ENCODE results near the gene FAM174A. TPM values are rescaled to one million over a fixed set of nuclear protein-coding genes. Genes with fewer than 3 reads are reported as not detected.

FAM174A gene
- 27.3 and 43.6 TPM in 2 replicates for total RNA-seq

DNA sequence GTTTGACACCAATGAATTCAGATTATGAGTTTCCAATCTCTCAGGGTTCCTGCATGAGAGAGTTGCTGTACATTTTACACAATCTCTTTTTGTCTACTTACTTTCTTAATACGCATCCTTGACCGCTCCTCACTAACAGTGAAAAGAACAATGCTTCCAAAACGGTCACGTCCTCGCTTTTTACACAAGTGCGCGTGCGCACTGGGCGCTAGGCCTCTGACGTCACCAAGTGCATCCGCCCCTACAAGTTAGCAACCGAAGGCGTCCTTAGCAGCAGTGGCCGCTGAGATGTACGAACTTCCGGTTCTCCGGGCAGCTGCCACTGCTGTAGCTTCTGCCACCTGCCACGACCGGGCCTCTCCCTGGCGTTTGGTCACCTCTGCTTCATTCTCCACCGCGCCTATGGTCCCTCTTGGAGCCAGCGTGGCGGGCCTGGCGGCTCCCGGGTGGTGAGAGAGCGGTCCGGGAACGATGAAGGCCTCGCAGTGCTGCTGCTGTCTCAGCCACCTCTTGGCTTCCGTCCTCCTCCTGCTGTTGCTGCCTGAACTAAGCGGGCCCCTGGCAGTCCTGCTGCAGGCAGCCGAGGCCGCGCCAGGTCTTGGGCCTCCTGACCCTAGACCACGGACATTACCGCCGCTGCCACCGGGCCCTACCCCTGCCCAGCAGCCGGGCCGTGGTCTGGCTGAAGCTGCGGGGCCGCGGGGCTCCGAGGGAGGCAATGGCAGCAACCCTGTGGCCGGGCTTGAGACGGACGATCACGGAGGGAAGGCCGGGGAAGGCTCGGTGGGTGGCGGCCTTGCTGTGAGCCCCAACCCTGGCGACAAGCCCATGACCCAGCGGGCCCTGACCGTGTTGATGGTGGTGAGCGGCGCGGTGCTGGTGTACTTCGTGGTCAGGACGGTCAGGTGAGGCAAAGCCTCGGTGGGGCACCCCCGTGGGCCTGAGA is at the start of gene FAM174A:
Gene FAM174A (plus strand): TSS at position 315 of the 946 bp plus-strand sequence. CDS start 157 bp downstream, at position 472.
- peak; percentile 99 for DNase-seq

DNA sequence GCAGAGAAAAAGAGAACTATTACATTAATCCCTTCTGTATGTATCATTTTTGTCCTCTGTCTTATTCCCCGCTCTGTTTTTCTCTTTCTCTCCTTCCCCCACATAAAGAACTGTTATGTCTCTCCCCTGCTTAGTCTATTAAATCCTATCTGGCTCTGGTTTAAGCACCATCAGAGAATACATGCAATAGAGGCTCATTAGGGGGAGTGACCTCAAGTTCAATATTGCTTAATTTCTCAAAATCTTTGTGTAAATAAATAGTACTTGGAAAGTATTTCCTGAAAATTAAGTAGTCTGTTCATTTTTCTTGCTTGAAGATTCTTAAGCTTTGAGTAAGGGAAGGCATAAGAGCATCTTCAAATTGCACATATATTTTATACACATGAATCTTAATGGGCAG is 41.2 kb upstream of the FAM174A start:
- no peak for DNase-seq

DNA sequence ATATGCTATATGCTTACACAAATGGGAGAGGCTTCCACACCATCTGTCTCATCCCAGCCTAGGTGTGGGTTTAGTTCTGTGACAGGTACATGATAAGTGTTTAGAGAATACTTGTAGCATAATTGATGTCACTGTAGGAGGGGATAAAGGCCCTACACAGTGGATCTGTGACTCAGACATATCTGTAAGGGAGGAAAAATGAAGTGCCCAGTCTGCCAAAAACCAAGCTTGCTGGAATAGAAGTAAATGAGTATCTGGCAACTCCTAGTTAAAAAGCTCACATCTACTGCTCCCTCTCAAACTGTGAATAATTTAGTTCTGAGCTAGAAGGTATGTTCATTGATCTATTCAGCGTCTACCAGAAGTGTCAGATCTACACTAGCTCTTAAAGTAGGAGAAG is 38.9 kb upstream of the FAM174A start:
- no peak for DNase-seq

DNA sequence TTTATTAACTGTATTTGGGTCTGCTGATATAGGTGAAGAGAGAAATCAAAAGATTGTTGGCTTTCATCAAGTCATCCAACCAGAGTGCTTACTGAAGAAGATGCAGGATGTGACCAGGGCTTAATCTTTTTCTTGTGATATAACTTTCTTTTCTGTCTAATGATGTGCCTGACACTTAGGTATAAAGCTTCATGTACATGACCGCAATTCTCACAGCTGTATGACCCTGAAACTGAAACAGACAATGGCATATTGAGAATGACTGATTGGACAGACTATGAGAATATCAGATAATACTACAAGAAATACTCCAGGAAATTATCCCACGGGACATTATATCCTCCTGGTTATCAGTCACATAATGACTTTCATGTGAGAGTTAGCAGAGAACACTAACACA is 32.5 kb upstream of the FAM174A start:
- DNase-seq: no peak

DNA sequence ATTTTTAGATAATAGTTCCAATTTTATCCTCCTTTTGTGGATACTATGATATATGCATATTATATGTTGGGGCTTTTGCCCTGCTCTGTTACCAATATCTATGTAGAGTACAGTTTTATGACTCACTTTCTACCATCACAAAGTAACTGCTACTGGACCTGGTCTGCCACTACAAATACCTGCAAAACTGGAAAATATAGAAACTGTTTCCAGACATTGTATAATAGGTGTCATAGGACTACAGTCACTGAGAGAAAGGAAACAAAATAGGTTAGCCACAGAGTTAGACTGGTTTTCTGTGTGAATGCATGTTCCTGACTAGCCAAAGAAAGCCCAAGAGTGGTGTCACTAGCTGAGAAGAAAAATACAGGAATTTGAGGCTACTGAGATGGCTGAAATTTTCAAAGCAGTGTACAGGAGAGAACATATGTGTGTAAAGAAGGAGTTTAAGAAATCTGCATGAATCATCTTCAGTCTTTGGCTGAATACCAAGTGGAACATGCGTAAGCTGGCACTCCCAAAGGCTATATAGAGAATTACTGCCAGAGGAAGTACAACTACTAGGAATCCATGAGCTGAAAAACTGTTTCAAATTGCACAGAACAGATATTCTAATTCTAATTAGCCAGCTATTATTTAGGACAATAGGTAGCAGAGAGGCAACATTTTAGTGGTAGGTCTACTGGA is 29.0 kb upstream of the FAM174A start:
- peak; percentile 56 for DNase-seq

DNA sequence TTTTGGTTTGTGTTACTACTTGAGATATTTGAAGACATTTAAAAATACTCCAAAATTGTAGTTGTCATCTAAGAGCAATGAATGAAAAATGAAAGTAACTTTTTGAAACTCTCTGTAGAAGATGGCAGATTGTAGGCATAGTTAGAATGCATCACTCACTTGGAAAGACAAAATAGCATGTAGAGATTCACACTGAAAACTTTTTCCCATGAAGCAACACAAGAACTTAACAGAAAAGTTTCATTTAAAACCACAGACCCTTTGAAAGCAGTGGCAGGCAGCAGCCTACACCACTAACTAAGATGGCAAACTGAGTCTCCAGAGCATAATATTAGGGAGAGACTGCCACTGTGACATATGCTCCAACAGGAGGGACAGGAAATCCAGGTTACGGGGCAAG is 18.9 kb upstream of the FAM174A start:
- no peak for DNase-seq

DNA sequence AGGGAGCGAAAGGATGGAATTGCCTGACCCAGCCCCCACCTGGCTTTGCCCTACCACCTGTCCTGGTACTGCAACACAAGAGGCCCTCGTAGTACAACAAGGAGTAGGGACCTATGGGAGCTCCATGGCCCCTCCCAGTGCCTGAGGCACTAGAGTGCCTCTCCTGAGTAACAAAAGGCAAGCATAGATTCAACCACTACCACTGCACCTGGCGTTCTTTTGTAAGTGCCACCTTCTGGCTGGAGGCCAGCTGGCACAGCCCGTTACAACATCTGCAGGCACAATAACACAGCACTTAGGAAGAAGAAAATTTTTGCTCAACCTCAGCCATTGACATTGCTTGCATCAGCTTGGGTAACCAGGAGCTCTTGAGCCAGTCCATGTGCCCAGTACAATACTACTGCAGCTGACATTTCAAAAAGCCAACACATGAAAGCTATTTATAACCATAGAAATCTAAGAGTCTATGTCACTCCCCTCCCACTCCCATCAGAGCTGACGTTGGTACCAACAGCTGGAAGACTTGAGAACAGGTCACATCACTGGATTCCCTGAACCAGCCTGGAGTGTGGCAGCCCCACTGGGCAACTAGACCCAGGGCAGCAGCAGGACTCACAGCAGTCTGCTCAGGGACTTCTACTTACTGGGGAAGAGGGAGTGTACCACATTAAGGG is 17.7 kb upstream of the FAM174A start:
- DNase-seq: no peak

DNA sequence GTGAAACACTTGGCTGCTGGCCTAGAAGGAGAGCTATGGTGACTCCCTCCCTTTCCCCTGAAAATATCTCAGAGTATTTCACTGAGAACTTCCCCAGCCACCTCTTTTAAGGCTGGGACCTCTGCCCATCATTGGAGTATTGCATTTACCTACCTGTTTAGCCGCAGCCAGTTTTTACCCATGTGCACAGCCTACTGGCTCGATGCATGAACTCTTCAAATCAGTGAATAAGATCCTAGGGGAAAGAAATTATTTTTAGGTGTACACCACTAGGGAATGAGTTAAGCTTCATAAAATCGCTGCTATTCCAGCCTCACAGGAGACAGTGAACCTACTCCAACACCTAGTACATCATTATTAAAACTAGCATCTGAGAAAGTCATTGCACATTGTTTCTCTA is 16.8 kb upstream of the FAM174A start:
- no peak for DNase-seq

DNA sequence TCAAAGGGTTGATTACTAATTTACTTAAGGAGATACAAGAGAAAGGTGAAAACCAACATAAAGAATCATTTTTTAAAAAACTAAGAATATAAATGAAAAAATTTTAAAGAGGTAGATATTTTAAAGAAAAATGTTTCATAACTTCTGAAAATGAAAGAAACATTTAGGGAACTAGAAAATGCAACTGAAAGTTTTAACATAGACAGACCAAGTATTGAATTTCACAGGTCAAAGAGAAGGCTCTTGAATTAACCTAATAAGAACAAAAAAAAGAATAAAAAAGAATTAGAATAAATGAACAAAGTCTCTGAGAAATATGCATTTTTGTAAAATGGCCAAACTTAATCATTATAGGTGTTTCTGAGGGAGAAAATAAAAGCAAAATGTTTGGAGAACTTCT is 16.1 kb upstream of the FAM174A start:
- no peak for DNase-seq

DNA sequence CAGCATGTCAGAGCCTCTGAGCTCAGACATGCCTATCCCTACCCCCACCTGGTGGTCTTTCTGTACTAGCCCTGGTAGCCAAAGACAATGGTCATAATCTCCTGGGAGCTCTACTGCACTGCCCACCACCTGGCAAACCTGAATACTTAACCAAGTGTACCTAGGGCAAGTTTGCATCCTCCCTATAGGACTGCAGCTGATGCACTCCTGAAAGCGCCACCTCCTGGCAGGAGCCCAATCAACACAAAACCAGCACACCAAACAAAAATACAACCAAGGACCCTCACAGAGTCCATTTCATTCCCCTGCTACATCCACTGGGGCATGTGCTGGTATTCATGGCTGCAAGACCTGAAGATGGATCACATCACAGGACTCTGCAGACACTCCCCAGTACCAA is 14.8 kb upstream of the FAM174A start:
- DNase-seq: no peak

DNA sequence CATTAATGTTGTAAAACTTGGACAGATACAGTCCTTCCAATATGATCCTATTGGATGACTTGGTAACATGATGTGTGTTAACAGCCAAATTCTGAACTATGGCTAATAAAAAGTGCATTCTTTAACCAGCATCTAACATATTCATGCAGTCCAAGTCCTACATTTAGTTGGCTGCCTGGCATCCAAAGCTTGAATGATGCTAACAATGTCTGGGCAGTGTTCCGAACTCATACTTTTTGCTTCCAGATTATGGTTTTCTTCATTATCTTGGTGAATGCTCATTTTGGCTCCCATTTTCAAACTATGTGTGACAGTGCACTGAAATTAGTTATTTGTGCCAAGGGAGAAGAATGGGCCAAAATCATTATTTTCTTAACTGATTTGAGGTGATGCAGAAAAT is 2.8 kb downstream of the FAM174A start:
- no peak for DNase-seq

DNA sequence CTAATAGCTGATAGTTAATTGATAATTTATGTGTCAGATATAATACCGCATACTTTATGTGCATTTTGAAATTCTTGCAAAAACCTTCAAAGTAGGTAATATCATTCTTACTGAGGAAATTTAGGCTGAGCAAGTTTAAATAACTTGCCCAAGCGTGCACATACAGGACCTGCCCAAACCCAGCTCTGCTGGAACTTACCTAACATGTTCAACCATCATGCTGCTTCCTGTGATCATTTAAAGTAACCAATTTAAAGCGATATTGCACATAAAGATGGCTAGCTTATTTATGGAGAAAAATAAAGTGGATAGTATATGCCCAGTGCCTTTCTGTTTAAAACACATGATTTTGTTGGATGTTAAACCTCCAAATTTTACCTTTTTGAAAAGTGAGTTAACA is 4.3 kb downstream of the FAM174A start:
- DNase-seq: no peak

DNA sequence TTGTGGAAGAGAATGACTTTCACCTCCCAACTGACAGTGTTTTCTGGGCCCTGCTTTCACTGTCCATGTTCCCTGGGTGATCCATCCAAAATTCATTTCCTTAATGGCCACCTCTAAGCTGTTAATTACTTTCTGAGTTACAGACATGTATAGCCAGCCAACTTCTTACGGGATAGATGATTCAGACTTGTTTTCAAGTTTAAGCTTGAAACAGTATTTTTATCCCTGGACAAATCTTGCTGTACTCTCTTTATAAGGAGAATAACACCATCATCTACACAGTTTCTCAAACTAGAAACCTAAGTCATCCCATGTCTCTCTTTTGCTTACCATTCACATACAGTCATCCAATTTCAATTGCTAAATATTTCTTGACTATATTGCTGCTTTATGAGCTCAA is 6.9 kb downstream of the FAM174A start:
- DNase-seq: no peak

DNA sequence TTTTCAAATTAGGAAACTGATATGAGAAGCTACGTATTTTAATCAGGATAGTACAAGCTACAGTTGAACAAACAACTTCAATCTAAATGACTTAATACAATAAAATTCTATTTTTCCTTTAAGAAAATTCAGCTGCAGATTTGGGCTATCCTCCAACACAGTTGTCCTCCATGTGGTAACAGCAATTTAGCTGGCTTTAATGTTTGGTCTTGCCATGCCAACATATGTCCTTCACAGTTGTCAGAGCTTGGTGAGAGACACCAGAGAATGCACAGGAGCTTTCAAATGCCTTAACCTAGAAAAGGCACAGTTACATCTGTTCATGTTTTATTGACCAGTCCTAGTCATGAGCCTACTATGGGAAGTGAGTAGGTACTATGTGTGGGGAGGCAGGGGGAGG is 10.8 kb downstream of the FAM174A start:
- no peak for DNase-seq

DNA sequence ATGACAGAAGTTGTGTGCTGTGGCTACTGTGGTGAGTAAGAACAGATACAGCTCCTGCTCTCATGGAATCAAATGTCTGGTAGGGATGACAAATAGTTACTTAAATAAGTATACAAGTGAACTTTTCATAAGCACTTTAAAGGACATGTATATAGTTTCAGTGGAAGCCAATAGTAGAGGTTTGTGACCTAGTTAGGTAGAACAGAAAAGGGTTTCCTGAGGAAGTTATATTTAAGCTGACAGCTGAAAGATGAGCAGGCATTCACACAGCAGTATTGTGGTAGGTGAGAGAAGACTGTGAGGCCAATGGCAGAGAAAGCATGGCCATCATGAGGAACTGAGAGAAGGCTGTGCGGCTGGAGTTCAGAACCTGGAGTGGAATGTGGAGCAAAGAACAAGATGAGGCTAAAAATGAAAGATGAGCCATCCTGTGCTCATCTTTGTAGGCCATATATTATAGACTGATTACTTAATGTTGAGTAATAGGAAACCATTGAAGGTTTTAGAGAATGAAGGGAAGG is 15.4 kb downstream of the FAM174A start:
- DNase-seq: no peak

DNA sequence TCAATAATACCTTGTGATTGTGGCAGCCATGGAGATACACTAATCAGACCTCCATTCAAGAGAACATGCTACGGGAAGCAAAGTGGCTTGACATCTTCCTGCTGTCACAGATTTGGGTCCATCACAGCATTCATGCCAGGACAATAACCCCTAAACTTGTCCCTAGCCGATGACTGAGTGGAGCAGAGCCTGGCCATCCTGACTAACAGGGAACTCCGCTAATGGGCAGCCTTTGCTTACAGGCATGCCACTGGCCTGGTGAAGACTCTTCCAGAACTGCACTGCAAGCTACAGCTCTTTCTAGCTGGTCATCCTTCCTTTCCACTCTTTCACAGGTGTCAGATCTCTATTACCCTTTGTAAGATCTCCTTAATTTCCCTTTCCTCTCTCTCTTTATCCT is 16.0 kb downstream of the FAM174A start:
- no peak for DNase-seq

DNA sequence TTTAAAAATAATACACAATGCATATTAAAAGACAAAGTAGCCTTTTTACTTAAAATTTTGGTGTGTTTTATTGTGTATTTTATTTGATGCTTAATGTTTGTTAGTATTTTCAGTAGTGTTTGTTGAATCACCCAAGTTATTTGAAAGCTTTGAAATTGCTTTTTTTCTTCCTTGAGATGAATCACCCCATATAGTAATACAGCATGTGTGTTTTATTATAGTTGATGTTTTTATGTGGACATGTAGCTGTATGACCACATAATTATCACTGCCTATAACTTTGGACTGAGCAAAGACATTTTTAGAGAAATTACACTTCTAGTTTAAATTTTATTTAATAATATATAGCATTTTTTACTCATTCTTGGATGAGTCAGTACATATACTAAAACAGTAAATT is 18.0 kb downstream of the FAM174A start:
- no peak for DNase-seq

DNA sequence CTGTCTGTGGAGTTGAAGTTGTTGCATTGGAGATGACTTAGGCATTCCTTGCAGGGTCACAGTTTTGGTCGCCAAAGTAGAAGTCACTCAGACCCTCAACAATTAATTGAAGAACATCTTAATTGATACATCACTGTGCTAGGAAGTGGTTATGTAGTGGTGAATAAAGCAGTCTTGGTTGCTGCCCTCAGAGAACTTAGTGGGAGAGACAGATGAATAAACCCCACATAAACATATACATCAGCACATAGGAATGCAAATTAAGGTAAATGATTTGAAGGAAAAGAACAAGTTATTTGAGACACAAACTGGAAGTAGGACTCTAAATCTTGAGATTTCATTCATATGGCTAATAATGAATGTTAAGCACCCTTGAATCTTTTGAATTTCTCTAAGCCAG is 25.7 kb downstream of the FAM174A start:
- no peak for DNase-seq

DNA sequence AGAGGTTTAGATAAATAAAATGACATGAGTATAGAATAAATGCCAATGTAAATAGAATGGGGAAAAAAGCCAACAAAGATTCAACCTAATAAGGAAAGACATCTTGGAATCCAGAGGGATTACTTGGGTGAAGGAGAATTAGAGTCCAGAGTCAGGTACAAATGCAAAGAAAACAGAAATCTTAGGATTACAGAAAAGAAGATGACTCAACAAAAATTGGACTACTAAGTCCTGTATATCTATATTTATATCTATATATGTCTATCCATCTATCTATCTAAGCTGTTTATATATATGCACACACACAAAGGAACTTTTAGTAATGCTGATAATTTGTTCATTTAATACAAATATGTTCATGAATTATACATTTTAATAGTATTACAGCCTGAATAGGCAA is 27.6 kb downstream of the FAM174A start:
- DNase-seq: no peak

DNA sequence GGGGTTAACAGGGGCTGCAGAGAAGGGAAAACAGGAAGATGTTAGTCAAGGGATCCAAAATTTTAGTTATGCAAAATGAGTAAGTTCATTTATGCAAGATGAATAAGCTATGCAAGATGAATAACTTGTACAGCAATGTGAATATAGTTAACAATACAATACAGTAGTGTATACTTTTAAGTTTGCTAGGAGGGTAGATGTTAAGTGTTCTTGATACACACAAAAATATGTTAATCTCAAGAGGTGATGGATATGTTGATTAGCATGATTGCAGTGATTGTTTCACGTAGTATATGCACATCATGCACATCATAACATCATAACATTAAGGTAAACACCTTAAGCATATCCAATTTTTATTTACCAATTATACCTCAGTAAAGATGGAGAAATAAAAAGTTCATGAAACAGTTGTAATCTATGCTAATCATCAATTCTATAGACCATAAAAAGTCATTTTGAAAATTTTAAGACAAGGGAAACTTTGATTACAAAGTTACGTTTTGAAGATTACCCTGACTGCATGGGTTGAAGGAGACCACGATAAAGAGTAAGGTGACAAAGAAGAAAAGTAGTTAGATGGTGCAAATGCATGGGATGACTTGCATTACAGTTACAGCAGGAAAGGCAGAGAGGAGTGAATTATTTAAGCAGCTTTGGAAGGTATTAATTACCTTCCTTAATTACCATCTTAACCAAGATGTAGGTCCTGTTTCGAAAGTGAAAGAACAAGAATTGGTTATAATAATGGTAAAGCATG is 31.4 kb downstream of the FAM174A start:
- no peak for DNase-seq

DNA sequence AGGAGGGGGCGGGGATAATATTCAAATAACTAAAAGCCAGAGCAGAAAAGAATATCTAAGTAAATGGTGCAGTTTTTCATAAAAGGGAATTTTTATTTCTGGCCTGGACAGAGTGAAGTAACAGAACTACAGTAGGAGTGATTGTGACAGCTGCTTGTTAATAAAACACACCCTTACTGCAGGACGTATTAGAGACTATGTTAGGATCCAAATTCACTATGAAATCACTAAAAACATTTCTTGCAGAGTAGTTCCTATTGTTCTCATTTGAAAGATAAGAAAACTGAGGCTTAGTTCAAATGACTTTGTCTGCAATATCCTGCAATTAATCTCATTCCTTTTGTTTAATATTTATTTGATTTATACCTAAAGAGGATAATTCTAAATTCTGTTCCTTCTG is 39.5 kb downstream of the FAM174A start:
- peak; percentile 18 for DNase-seq

DNA sequence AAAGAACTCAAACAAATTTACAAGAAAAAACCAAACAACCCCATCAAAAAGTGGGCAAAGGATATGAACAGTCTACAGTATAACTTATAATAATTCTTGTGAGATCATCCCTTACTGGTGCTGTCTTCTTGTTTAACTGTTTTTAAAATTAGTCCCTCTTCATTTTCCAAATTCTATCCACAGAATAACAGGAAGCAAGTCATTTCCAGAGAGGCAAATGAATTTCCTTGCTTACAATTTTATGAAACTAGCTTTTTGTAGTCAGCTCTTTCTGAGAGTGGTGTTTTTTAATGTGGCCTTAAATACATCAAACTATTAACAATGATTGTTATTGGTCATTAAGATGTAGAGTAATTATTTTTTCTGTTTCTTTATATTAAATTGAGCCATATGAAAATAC is 40.6 kb downstream of the FAM174A start:
- peak; percentile 70 for DNase-seq

All from dermis blood vessel endothelial cell (primary cell).